Kidney (tissue), 14 donors: ENCODE measurements around the gene STXBP6. TPM values are rescaled to one million over a fixed set of nuclear protein-coding genes. Genes with fewer than 3 reads are reported as not detected.
A peak's percentile ranks its signal among the peaks of the same experiment; 100 is the strongest.

Experiments
- DNase-seq, 5 donors: peaks; one replicate each; pipeline ENCODE4 v3.0.0-alpha.2; 2013 to 2020
- FAIRE-seq: peaks from 2 replicates; lab custom pipeline; 2012; peaks lifted over from hg19 to GRCh38; lab: Jason Lieb, UNC
- H3K27ac ChIP-seq, 2 donors: one replicate each; pipeline ENCODE4 v1.7.0; 2013; ENCODE audit warnings: low read depth in 2 of 2, low read length in 2 of 2, inconsistent platforms in 1 of 2
- H3K27me3 ChIP-seq: one replicate; pipeline ENCODE4 v1.7.1; 2013; ENCODE audit warnings: low read length, inconsistent platforms; ENCODE audit not compliant: control insufficient read depth, insufficient read depth
- H3K36me3 ChIP-seq, 3 donors: one replicate each; pipeline versions ENCODE4 v1.7.0 to v1.7.1; 2013; ENCODE audit warnings: low read length in 3 of 3, control low read depth in 1 of 3, inconsistent platforms in 1 of 3; ENCODE audit not compliant: insufficient read depth in 3 of 3, control insufficient read depth in 2 of 3
- H3K4me1 ChIP-seq, 3 donors: one replicate each; pipeline versions ENCODE4 v1.7.0 to v1.7.1; 2013; ENCODE audit warnings: low read length in 3 of 3, inconsistent platforms in 1 of 3, low read depth in 1 of 3; ENCODE audit not compliant: control insufficient read depth in 2 of 3, insufficient read depth in 2 of 3
- H3K4me3 ChIP-seq, 3 donors: one replicate each; pipeline versions ENCODE4 v1.7.0 to v1.8.1; 2013; ENCODE audit warnings: low read length in 3 of 3, control low read depth in 1 of 3, inconsistent platforms in 1 of 3
- H3K9ac ChIP-seq, 3 donors: one replicate each; pipeline versions ENCODE4 v1.7.0 to v1.7.1; 2013; ENCODE audit warnings: low read length in 3 of 3, control low read depth in 1 of 3, inconsistent platforms in 1 of 3
- H3K9me3 ChIP-seq, 3 donors: one replicate each; pipeline versions ENCODE4 v1.7.0 to v1.7.1; 2013; ENCODE audit warnings: low read length in 3 of 3, control low read depth in 1 of 3, inconsistent platforms in 1 of 3; ENCODE audit not compliant: control insufficient read depth in 2 of 3, insufficient read depth in 1 of 3
- CTCF ChIP-seq: IDR thresholded peaks from 3 replicates; pipeline ENCODE4 v1.5.1; 2012; ENCODE audit warnings: mild to moderate bottlenecking, moderate library complexity, borderline replicate concordance; ENCODE audit not compliant: insufficient read depth; ENCODE audit errors: extremely low read depth
- intact Hi-C: fragments of 100-400 bp; cut with DNase I; formaldehyde crosslinking; loops from one replicate; pipeline ENCODE4 v1.11.1; 2022
- polyA plus RNA-seq: library from polyadenylated mRNA; stranded (reverse); fragments of 350-450 nt; fragmentation: Illumina TruSeq; extraction: RNeasy Lipid Tissue Mini Kit (QIAGEN cat#74804); gene quantifications from one replicate; pipeline ENCODE4 v1.2.3, GENCODE V29; 2014; ENCODE audit warnings: low read depth, low replicate concordance; ENCODE audit not compliant: insufficient read depth
- total RNA-seq: library from RNA; stranded (reverse); fragmentation: NEBNext Ultra II Directional; extraction: Animal tissue kit (Norgen Biotek cat#: 25700); gene quantifications from one replicate; pipeline ENCODE4 v1.2.1, GENCODE V29; 2021
- donor health status: control.
- donor health status: control.
- donor health status: control.
- donor health status: control.
- donor health status: control.
- donor health status: DM: yes; HTN: yes; CAD: no.
- donor health status: Normal renal cell carcinoma (clear cell type).

The STXBP6 gene
- total and polyA plus RNA-seq, 2 donors from 2014 or later = 2.8 to 3.9 TPM

- no peak overlapping the region for H3K4me3 ChIP-seq
- intact Hi-C loops = no loop called here
- H3K27ac ChIP-seq = no peak overlapping the region
- TF ChIP-seq CTCF = no peak
- H3K27me3 ChIP-seq = no peaks in the 10 kb centered on the region
- DNase-seq (peak in 2 of 5 donors; percentile 71 to 76), FAIRE-seq (no peak)
- H3K9me3 ChIP-seq = no peaks in the 10 kb centered on the region
- H3K36me3 ChIP-seq = no peaks in the 10 kb centered on the region
- H3K9ac ChIP-seq = no peak overlapping the region
- peaks cover 0 to 3% (median 0%) of the 10 kb centered on the region in 3 donors for H3K4me1 ChIP-seq
These were observed 40.9 kb upstream of the STXBP6 start for GRCh38 chr14:25090716-25091454.

- no peak overlapping the region for H3K27ac ChIP-seq
- FAIRE-seq (no peak), DNase-seq (no peak)
- intact Hi-C loops = no loop called here
- no peaks in the 10 kb centered on the region for H3K36me3 ChIP-seq
- H3K4me3 ChIP-seq = no peak overlapping the region
- H3K27me3 ChIP-seq = no peaks in the 10 kb centered on the region
- H3K4me1 ChIP-seq = no peaks in the 10 kb centered on the region
- no peak for TF ChIP-seq CTCF
- no peaks in the 10 kb centered on the region for H3K9me3 ChIP-seq
- no peak overlapping the region for H3K9ac ChIP-seq
These were observed 40.3 kb upstream of the STXBP6 start for GRCh38 chr14:25090256-25090655.

GRCh38 chr14:25089496-25089895, 39.5 kb upstream of the STXBP6 start:
- Histone ChIP-seq H3K27me3 (no peaks in the 10 kb centered on the region), H3K4me3 (no peak overlapping the region), H3K9me3 (no peaks in the 10 kb centered on the region), H3K27ac (no peak overlapping the region), H3K9ac (no peak overlapping the region), H3K4me1 (no peaks in the 10 kb centered on the region), H3K36me3 (no peaks in the 10 kb centered on the region)
- intact Hi-C loops = no loop called here
- DNase-seq (no peak), FAIRE-seq (no peak)
- no peak for TF ChIP-seq CTCF
